NCI-H510A (cell line): ENCODE results near the gene AKAP11.
"Not testable (repeated sequence)": the region's sequence is repeated elsewhere in the genome, so short reads cannot be mapped to it uniquely, and the experiment has no call there.

Source experiments
- DNase-seq: peaks from one replicate; lab custom pipeline; 2025; lab: John Stamatoyannopoulos, UW

Gene AKAP11

GRCh38 chr13:42272115-42272803 is at the start of gene AKAP11:
Gene AKAP11, plus strand, starts transcription at chr13:42272152. Its CDS starts 14,197 bp downstream, at chr13:42286349.
- DNase-seq = no peak

GRCh38 chr13:42223681-42224080 is 48.3 kb upstream of the AKAP11 start:
- DNase-seq = no peak

- no peak for DNase-seq
Observed at GRCh38 chr13:42225051-42225450, 46.9 kb upstream of the AKAP11 start.

GRCh38 chr13:42226759-42227158 is 45.2 kb upstream of the AKAP11 start:
- DNase-seq = not testable (repeated sequence)

GRCh38 chr13:42228527-42228926 is 43.4 kb upstream of the AKAP11 start:
- DNase-seq = no peak

GRCh38 chr13:42229287-42229686 is 42.7 kb upstream of the AKAP11 start:
- DNase-seq = no peak

- no peak for DNase-seq
Observed at GRCh38 chr13:42232671-42233070, 39.3 kb upstream of the AKAP11 start.

GRCh38 chr13:42233726-42234125 is 38.2 kb upstream of the AKAP11 start:
- no peak for DNase-seq

- DNase-seq = no peak
Observed at GRCh38 chr13:42239161-42239560, 32.8 kb upstream of the AKAP11 start.

- no peak for DNase-seq
Observed at GRCh38 chr13:42239644-42240043, 32.3 kb upstream of the AKAP11 start.

GRCh38 chr13:42246541-42246940 is 25.4 kb upstream of the AKAP11 start:
- no peak for DNase-seq

GRCh38 chr13:42247883-42248282 is 24.1 kb upstream of the AKAP11 start:
- no peak for DNase-seq

GRCh38 chr13:42255886-42256285 is 16.1 kb upstream of the AKAP11 start:
- no peak for DNase-seq

GRCh38 chr13:42258747-42259146 is 13.2 kb upstream of the AKAP11 start:
- DNase-seq = no peak

- no peak for DNase-seq
Observed at GRCh38 chr13:42259515-42259914, 12.4 kb upstream of the AKAP11 start.

GRCh38 chr13:42260903-42261654 is 10.9 kb upstream of the AKAP11 start:
- DNase-seq = no peak

- no peak for DNase-seq
Observed at GRCh38 chr13:42266473-42266872, 5.5 kb upstream of the AKAP11 start.

GRCh38 chr13:42270160-42270856 is 1.6 kb upstream of the AKAP11 start:
- DNase-seq = no peak

GRCh38 chr13:42270857-42271215 is 1.1 kb upstream of the AKAP11 start:
- DNase-seq = no peak

GRCh38 chr13:42271337-42272114 is 426 bp upstream of the AKAP11 start:
- DNase-seq = peak; percentile 45

- no peak for DNase-seq
Observed at GRCh38 chr13:42272804-42273175, 838 bp downstream of the AKAP11 start.

GRCh38 chr13:42274386-42275097 is 2.6 kb downstream of the AKAP11 start:
- DNase-seq = no peak
